Stimulated activated naive CD8-positive, alpha-beta T cell treated with anti-CD3 and anti-CD28 coated beads, Interleukin-15, amount 100 ng/mL, for 72 hours (primary cell): ENCODE results near the gene C1orf21.

ENCODE experiments used
- ATAC-seq: fragments of 150-1000 bp; cut with Tn5 transposase; 2 replicates; pipeline ENCODE4 v1.10.0; 2021; ENCODE audit warnings: mild to moderate bottlenecking, moderate library complexity
- DNase-seq, 2 donors: peaks; one replicate each; pipeline ENCODE4 v3.0.0; 2021 to 2022
- H3K27ac Mint-ChIP-seq, 2 donors: one replicate each; pipeline ENCODE4 v1.8.0; 2022; ENCODE audit warnings: mild to moderate bottlenecking in 2 of 2, mixed read lengths in 2 of 2, moderate library complexity in 2 of 2
- H3K27me3 Mint-ChIP-seq: one replicate; pipeline ENCODE4 v1.8.0; 2022; ENCODE audit warnings: mixed read lengths
- H3K4me1 Mint-ChIP-seq: one replicate; pipeline ENCODE4 v1.8.0; 2022; ENCODE audit warnings: mild to moderate bottlenecking, mixed read lengths
- H3K4me3 Mint-ChIP-seq, 2 donors: one replicate each; pipeline ENCODE4 v1.8.0; 2022; ENCODE audit warnings: mild to moderate bottlenecking in 2 of 2, mixed read lengths in 2 of 2, moderate library complexity in 1 of 2
- H3K9me3 Mint-ChIP-seq, 2 donors: one replicate each; pipeline ENCODE4 v1.8.0; 2022; ENCODE audit warnings: mixed read lengths in 2 of 2

C1orf21 gene

GRCh38 chr1:184542291-184542690, 155.5 kb downstream of the C1orf21 start:
- no peak overlapping the region for H3K27ac Mint-ChIP-seq

GRCh38 chr1:184545601-184546000, 158.8 kb downstream of the C1orf21 start:
- Mint-ChIP-seq H3K27ac (no peak overlapping the region), H3K9me3 (no peaks in the 10 kb centered on the region), H3K4me1 (no peaks in the 10 kb centered on the region), H3K4me3 (no peak overlapping the region), H3K27me3 (peaks cover 5% of the 10 kb centered on the region)
- DNase-seq (no peak), ATAC-seq (no peak)

More at GRCh38 chr1:184542291-184542690, 155.5 kb downstream of the C1orf21 start:
- Mint-ChIP-seq H3K27me3 (peaks cover 5% of the 10 kb centered on the region), H3K4me1 (no peaks in the 10 kb centered on the region), H3K4me3 (no peak overlapping the region), H3K9me3 (peaks cover 2 to 11% of the 10 kb centered on the region in 2 donors)
- no peak for DNase-seq
- no peak for ATAC-seq

- Mint-ChIP-seq H3K4me3 (no peak overlapping the region), H3K27ac (no peak overlapping the region), H3K27me3 (no peaks in the 10 kb centered on the region), H3K4me1 (no peaks in the 10 kb centered on the region), H3K9me3 (no peaks in the 10 kb centered on the region)
- DNase-seq (no peak), ATAC-seq (no peak)
Observed at GRCh38 chr1:184552446-184552845, 165.6 kb downstream of the C1orf21 start.

GRCh38 chr1:184553845-184554244, 167.0 kb downstream of the C1orf21 start:
- Mint-ChIP-seq H3K9me3 (peaks cover 0 to 3% of the 10 kb centered on the region in 2 donors), H3K4me1 (no peaks in the 10 kb centered on the region), H3K27me3 (no peaks in the 10 kb centered on the region), H3K27ac (no peak overlapping the region), H3K4me3 (no peak overlapping the region)
- no peak for ATAC-seq
- DNase-seq: no peak

- no peaks in the 10 kb centered on the region for H3K27me3 Mint-ChIP-seq
- DNase-seq (no peak), ATAC-seq (no peak)
- H3K4me1 Mint-ChIP-seq: no peaks in the 10 kb centered on the region
- no peak overlapping the region for H3K27ac Mint-ChIP-seq
- peaks cover 0 to 13% of the 10 kb centered on the region in 2 donors for H3K9me3 Mint-ChIP-seq
- H3K4me3 Mint-ChIP-seq: no peak overlapping the region
Observed at GRCh38 chr1:184555665-184556641, 169.1 kb downstream of the C1orf21 start.

- no peaks in the 10 kb centered on the region for H3K4me1 Mint-ChIP-seq
- H3K27ac Mint-ChIP-seq: no peak overlapping the region
- DNase-seq: no peak
- no peaks in the 10 kb centered on the region for H3K27me3 Mint-ChIP-seq
- H3K4me3 Mint-ChIP-seq: no peak overlapping the region
- H3K9me3 Mint-ChIP-seq: peaks cover 0 to 13% of the 10 kb centered on the region in 2 donors
- ATAC-seq: no peak
Observed at GRCh38 chr1:184556665-184557064, 169.8 kb downstream of the C1orf21 start.

- H3K4me3 Mint-ChIP-seq: no peak overlapping the region
- H3K9me3 Mint-ChIP-seq: peaks cover 0 to 13% of the 10 kb centered on the region in 2 donors
- DNase-seq (no peak), ATAC-seq (no peak)
- no peaks in the 10 kb centered on the region for H3K27me3 Mint-ChIP-seq
- H3K27ac Mint-ChIP-seq: peak overlapping the region in 1 of 2 donors; percentile 70
- no peaks in the 10 kb centered on the region for H3K4me1 Mint-ChIP-seq
Observed at GRCh38 chr1:184557423-184558347, 170.9 kb downstream of the C1orf21 start.

GRCh38 chr1:184558691-184559090, 171.9 kb downstream of the C1orf21 start:
- no peak for ATAC-seq
- Mint-ChIP-seq H3K27me3 (no peaks in the 10 kb centered on the region), H3K4me3 (no peak overlapping the region), H3K27ac (no peak overlapping the region), H3K9me3 (peaks cover 0 to 13% of the 10 kb centered on the region in 2 donors), H3K4me1 (no peaks in the 10 kb centered on the region)
- no peak for DNase-seq

GRCh38 chr1:184559117-184559713, 172.4 kb downstream of the C1orf21 start:
- DNase-seq (no peak), ATAC-seq (no peak)
- Mint-ChIP-seq H3K27me3 (no peaks in the 10 kb centered on the region), H3K27ac (peak overlapping the region; percentile 38 to 79), H3K9me3 (peaks cover 0 to 13% of the 10 kb centered on the region in 2 donors), H3K4me3 (no peak overlapping the region), H3K4me1 (no peaks in the 10 kb centered on the region)

- H3K9me3 Mint-ChIP-seq: peaks cover 0 to 13% of the 10 kb centered on the region in 2 donors
- H3K27me3 Mint-ChIP-seq: no peaks in the 10 kb centered on the region
- DNase-seq (no peak), ATAC-seq (no peak)
- H3K27ac Mint-ChIP-seq: no peak overlapping the region
- H3K4me1 Mint-ChIP-seq: no peaks in the 10 kb centered on the region
- H3K4me3 Mint-ChIP-seq: no peak overlapping the region
Observed at GRCh38 chr1:184562806-184563205, 176.0 kb downstream of the C1orf21 start.

- ATAC-seq (no peak), DNase-seq (no peak)
- Mint-ChIP-seq H3K27ac (no peak overlapping the region), H3K9me3 (peaks cover 0 to 13% of the 10 kb centered on the region in 2 donors), H3K4me1 (no peaks in the 10 kb centered on the region), H3K4me3 (no peak overlapping the region), H3K27me3 (no peaks in the 10 kb centered on the region)
Observed at GRCh38 chr1:184563308-184563707, 176.5 kb downstream of the C1orf21 start.

- Mint-ChIP-seq H3K27me3 (no peaks in the 10 kb centered on the region), H3K27ac (peak overlapping the region in 1 of 2 donors; percentile 27), H3K4me1 (no peaks in the 10 kb centered on the region), H3K4me3 (no peak overlapping the region), H3K9me3 (no peaks in the 10 kb centered on the region)
- DNase-seq (no peak), ATAC-seq (no peak)
Observed at GRCh38 chr1:184567009-184567408, 180.2 kb downstream of the C1orf21 start.

- DNase-seq: no peak
- no peak overlapping the region for H3K27ac Mint-ChIP-seq
Observed at GRCh38 chr1:184567637-184568036, 180.8 kb downstream of the C1orf21 start.

GRCh38 chr1:184568148-184568547, 181.3 kb downstream of the C1orf21 start:
- Mint-ChIP-seq H3K4me3 (no peak overlapping the region), H3K27ac (no peak overlapping the region), H3K4me1 (no peaks in the 10 kb centered on the region), H3K9me3 (no peaks in the 10 kb centered on the region), H3K27me3 (no peaks in the 10 kb centered on the region)
- no peak for ATAC-seq
- no peak for DNase-seq

More at GRCh38 chr1:184567637-184568036, 180.8 kb downstream of the C1orf21 start:
- H3K27me3 Mint-ChIP-seq: no peaks in the 10 kb centered on the region
- no peaks in the 10 kb centered on the region for H3K4me1 Mint-ChIP-seq
- H3K4me3 Mint-ChIP-seq: no peak overlapping the region
- ATAC-seq: no peak
- no peaks in the 10 kb centered on the region for H3K9me3 Mint-ChIP-seq

- no peak overlapping the region for H3K4me3 Mint-ChIP-seq
- H3K27ac Mint-ChIP-seq: no peak overlapping the region
- H3K4me1 Mint-ChIP-seq: no peaks in the 10 kb centered on the region
- no peaks in the 10 kb centered on the region for H3K9me3 Mint-ChIP-seq
- no peaks in the 10 kb centered on the region for H3K27me3 Mint-ChIP-seq
- ATAC-seq: no peak
- DNase-seq: no peak
Observed at GRCh38 chr1:184569106-184569505, 182.3 kb downstream of the C1orf21 start.
